Astrocyte of the cerebellum (primary cell): Measurements from ENCODE around the gene XIRP2.
A peak's percentile ranks its signal among the peaks of the same experiment; 100 is the strongest.

Experiments
- DNase-seq: peaks from one replicate; pipeline ENCODE4 v3.0.0-alpha.2; 2011; ENCODE audit warnings: low read depth
- H3K4me3 ChIP-seq: 2 replicates; pipeline ENCODE4 v1.5.1; 2011; ENCODE audit warnings: mild to moderate bottlenecking, low read depth, low read length, moderate library complexity
- in situ Hi-C: cut with HindIII; loops from 2 replicates; pipeline ENCODE4 v1.10.0; 2017; ENCODE audit warnings: low sequenced_read_pairs
- TF ChIP-seq, protein P1 (sequence below): IDR thresholded peaks from 2 replicates; pipeline ENCODE4 v1.5.1; 2012; ENCODE audit warnings: low read length, low read depth, moderate library complexity, mild to moderate bottlenecking; ENCODE audit errors: missing control alignments

The XIRP2 gene

GRCh38 chr2:166924967-166925366 lies 36.7 kb downstream of the XIRP2 start:
- TF ChIP-seq, protein P1, sequence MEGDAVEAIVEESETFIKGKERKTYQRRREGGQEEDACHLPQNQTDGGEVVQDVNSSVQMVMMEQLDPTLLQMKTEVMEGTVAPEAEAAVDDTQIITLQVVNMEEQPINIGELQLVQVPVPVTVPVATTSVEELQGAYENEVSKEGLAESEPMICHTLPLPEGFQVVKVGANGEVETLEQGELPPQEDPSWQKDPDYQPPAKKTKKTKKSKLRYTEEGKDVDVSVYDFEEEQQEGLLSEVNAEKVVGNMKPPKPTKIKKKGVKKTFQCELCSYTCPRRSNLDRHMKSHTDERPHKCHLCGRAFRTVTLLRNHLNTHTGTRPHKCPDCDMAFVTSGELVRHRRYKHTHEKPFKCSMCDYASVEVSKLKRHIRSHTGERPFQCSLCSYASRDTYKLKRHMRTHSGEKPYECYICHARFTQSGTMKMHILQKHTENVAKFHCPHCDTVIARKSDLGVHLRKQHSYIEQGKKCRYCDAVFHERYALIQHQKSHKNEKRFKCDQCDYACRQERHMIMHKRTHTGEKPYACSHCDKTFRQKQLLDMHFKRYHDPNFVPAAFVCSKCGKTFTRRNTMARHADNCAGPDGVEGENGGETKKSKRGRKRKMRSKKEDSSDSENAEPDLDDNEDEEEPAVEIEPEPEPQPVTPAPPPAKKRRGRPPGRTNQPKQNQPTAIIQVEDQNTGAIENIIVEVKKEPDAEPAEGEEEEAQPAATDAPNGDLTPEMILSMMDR, result no peak
- no peak overlapping the region for H3K4me3 ChIP-seq
- in situ Hi-C loops, result no loop called here
- no peak for DNase-seq

DNA sequence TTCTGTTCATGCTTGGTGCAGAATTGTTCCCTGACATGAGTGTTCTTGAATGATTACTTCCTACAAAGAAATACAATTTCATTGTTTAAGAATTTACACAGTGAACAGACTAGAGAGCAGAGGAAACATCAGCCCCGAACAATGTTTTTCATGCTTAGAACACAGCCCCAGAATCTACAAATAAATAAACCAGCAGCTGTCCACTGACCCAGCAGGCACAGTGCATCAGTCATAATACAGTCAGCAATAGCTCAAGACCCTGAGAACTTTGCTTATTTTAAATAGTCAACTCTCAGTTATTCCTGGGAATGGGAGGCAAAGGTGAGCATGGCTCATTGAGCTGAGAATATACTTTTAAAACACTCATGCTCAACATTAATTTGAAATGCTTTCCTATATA lies 38.4 kb downstream of the XIRP2 start:
- in situ Hi-C loops, result no loop called here
- DNase-seq, result peak; percentile 0
- no peak overlapping the region for H3K4me3 ChIP-seq
- TF ChIP-seq, protein P1, result no peak

DNA sequence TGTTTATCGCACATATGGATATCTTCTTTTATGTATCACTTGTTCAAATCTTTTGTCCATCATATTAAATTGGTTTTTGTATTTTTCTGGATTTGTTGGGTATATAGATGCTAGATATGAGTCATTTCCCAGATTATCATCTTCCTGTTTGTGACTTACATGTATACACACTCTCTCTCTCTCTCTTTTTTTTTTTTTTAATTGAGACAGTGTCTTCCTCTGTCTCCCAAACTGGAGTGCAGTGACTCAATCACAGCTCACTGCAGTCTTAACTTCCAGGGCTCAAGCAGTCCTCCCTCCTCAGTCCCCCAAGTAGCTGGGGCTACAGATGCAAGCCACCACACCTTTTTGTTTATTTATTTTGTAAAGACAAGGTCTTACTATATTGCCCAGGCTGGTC lies 43.8 kb downstream of the XIRP2 start:
- no peak for DNase-seq
- no peak overlapping the region for H3K4me3 ChIP-seq
- TF ChIP-seq, protein P1, result no peak
- in situ Hi-C loops, result no loop called here

DNA sequence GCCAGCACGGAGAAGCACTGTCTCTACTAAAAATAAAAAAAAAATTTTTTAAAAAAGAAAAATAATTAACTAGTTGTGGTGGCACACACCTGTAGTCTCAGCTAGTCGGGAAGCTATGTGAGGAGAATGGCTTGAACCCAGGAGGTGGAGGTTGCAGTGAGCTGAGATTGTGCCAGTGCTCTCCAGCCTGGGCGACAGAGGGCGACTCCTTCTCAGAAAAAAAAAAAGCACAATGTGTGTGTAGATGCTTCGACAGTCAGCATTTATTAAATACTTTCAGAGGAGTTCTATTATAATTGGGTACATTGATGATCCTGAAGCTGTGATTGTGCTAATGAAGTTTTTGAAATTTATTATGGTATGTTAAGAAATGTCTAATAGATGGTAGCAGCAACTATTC lies 46.5 kb downstream of the XIRP2 start:
- no peak overlapping the region for H3K4me3 ChIP-seq
- in situ Hi-C loops, result no loop called here
- TF ChIP-seq, protein P1, result no peak
- DNase-seq, result no peak

- TF ChIP-seq, protein P1, result no peak
- no peak for DNase-seq
- in situ Hi-C loops, result no loop called here
- no peak overlapping the region for H3K4me3 ChIP-seq
Measured at GRCh38 chr2:166942377-166942776, 54.1 kb downstream of the XIRP2 start.

GRCh38 chr2:166944909-166945308 lies 56.6 kb downstream of the XIRP2 start:
- TF ChIP-seq, protein P1, result no peak
- DNase-seq, result no peak
- no peak overlapping the region for H3K4me3 ChIP-seq
- in situ Hi-C loops, result no loop called here

DNA sequence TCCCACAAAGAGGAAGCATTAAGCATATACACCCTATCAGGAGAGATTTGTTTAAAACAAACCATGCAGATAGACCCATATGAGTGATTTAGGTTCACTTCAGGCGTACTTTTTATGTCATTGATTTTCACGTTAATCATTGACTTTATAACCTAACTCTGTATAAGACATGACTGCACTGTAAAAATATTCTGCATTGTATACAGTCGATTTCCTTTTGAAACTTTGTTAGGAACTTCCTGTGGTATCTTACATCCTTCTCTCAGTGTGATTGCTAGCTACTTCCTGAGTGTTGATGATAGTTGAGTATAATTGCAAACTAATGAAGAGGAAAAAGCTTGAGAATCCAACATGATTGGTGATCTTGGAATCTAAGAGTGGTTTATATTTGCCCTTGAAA lies 69.4 kb downstream of the XIRP2 start:
- no peak overlapping the region for H3K4me3 ChIP-seq
- TF ChIP-seq, protein P1, result no peak
- in situ Hi-C loops, result no loop called here
- DNase-seq, result no peak
